PFSK-1 (cell line): ENCODE results near the gene C1orf167.

Source experiments
- FOXP2 ChIP-seq: optimal IDR thresholded peaks from 2 replicates; pipeline ENCODE3; 2011; ENCODE audit warnings: borderline replicate concordance, control low read depth, inconsistent platforms; ENCODE audit not compliant: insufficient read depth; ENCODE audit errors: extremely low read length, extremely low read depth
- POLR2AphosphoS5 ChIP-seq: IDR thresholded peaks from 2 replicates; pipeline ENCODE4 v1.6.1; 2012; ENCODE audit warnings: low read depth, mild to moderate bottlenecking, control low read depth, low read length, moderate library complexity
- SIN3A ChIP-seq: IDR thresholded peaks from 2 replicates; pipeline ENCODE4 v1.6.1; 2012; ENCODE audit warnings: mild to moderate bottlenecking, low read length, moderate library complexity, borderline replicate concordance; ENCODE audit not compliant: insufficient read depth
- TAF1 ChIP-seq: IDR thresholded peaks from 2 replicates; pipeline ENCODE4 v1.6.1; 2012; ENCODE audit warnings: low read length, control low read depth, borderline replicate concordance; ENCODE audit not compliant: insufficient read depth
- TF ChIP-seq, protein P1 (sequence below), 2 experiments: IDR thresholded peaks; 2 replicates each; pipeline versions ENCODE4 v1.6.1 to v1.8.0; 2011 to 2012; ENCODE audit warnings: low read depth in 2 of 2, low read length in 2 of 2, control low read depth in 1 of 2, inconsistent platforms in 1 of 2, mild to moderate bottlenecking in 1 of 2, moderate library complexity in 1 of 2; ENCODE audit not compliant: insufficient read depth in 1 of 2

C1orf167 gene

GRCh38 chr1:11744287-11744686 is 17.7 kb upstream of the C1orf167 start:
- TF ChIP-seq, protein P1, sequence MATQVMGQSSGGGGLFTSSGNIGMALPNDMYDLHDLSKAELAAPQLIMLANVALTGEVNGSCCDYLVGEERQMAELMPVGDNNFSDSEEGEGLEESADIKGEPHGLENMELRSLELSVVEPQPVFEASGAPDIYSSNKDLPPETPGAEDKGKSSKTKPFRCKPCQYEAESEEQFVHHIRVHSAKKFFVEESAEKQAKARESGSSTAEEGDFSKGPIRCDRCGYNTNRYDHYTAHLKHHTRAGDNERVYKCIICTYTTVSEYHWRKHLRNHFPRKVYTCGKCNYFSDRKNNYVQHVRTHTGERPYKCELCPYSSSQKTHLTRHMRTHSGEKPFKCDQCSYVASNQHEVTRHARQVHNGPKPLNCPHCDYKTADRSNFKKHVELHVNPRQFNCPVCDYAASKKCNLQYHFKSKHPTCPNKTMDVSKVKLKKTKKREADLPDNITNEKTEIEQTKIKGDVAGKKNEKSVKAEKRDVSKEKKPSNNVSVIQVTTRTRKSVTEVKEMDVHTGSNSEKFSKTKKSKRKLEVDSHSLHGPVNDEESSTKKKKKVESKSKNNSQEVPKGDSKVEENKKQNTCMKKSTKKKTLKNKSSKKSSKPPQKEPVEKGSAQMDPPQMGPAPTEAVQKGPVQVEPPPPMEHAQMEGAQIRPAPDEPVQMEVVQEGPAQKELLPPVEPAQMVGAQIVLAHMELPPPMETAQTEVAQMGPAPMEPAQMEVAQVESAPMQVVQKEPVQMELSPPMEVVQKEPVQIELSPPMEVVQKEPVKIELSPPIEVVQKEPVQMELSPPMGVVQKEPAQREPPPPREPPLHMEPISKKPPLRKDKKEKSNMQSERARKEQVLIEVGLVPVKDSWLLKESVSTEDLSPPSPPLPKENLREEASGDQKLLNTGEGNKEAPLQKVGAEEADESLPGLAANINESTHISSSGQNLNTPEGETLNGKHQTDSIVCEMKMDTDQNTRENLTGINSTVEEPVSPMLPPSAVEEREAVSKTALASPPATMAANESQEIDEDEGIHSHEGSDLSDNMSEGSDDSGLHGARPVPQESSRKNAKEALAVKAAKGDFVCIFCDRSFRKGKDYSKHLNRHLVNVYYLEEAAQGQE (IDR thresholded peaks at IDR 0.05; ENCODE audit: insufficient read depth in 1 of 2, low read depth in 2 of 2, low read length in 2 of 2) = no peak
- no peak for TF ChIP-seq SIN3A
- TF ChIP-seq TAF1 = no peak
- TF ChIP-seq FOXP2 = no peak
- TF ChIP-seq POLR2AphosphoS5 = no peak

- no peak for TF ChIP-seq TAF1
- no peak for TF ChIP-seq POLR2AphosphoS5
- no peak for TF ChIP-seq SIN3A
- TF ChIP-seq FOXP2 = no peak
Measured at GRCh38 chr1:11746092-11746491, 15.9 kb upstream of the C1orf167 start.

GRCh38 chr1:11746795-11747487 is 15.1 kb upstream of the C1orf167 start:
- TF ChIP-seq, protein P1 (IDR thresholded peaks at IDR 0.05; ENCODE audit: insufficient read depth in 1 of 2, low read depth in 2 of 2, low read length in 2 of 2) = no peak
- TF ChIP-seq POLR2AphosphoS5 (no peak), FOXP2 (no peak)

- no peak for TF ChIP-seq POLR2AphosphoS5
- TF ChIP-seq, protein P1 (IDR thresholded peaks at IDR 0.05; ENCODE audit: insufficient read depth in 1 of 2, low read depth in 2 of 2, low read length in 2 of 2) = no peak
- no peak for TF ChIP-seq FOXP2
- TF ChIP-seq SIN3A = no peak
- TF ChIP-seq TAF1 = no peak
Measured at GRCh38 chr1:11748294-11749202, 13.4 kb upstream of the C1orf167 start.

DNA sequence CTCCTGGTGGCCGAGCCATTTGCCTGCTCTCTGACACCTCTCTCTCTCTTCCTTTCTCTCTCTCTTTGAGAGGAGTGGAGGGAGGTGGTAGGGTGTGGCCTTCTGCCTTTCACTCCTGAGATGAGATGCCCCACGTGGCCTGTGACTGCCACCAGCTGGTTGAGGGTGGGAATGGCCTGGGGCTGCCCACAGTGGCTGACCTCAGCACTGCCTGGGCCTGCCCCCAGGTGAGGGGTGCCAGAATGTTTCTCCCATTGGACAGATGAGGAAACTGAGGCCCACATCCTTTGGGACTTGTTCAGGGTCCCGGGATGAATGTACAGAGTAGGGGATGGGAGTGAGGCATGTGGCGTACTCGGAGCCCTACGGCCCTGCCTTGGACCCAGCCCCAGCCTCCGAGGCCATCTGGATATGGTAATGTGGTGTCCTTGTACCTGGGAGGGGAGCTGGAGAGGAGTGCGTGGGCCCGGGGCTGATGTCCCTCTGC is 12.7 kb upstream of the C1orf167 start:
- TF ChIP-seq FOXP2 = no peak
- no peak for TF ChIP-seq POLR2AphosphoS5
- no peak for TF ChIP-seq SIN3A
- TF ChIP-seq TAF1 = no peak

GRCh38 chr1:11749996-11750395 is 12.0 kb upstream of the C1orf167 start:
- TF ChIP-seq TAF1 (no peak), FOXP2 (no peak), POLR2AphosphoS5 (no peak), SIN3A (no peak)
- TF ChIP-seq, protein P1 (IDR thresholded peaks at IDR 0.05; ENCODE audit: insufficient read depth in 1 of 2, low read depth in 2 of 2, low read length in 2 of 2) = no peak
